ENCODE measurements around the gene PLP1. TPM values are rescaled to one million over a fixed set of nuclear protein-coding genes. Genes with fewer than 3 reads are reported as not detected.

Gene PLP1
- total RNA-seq, 1 donor from 2014 or later, result 9.6 TPM

DNA sequence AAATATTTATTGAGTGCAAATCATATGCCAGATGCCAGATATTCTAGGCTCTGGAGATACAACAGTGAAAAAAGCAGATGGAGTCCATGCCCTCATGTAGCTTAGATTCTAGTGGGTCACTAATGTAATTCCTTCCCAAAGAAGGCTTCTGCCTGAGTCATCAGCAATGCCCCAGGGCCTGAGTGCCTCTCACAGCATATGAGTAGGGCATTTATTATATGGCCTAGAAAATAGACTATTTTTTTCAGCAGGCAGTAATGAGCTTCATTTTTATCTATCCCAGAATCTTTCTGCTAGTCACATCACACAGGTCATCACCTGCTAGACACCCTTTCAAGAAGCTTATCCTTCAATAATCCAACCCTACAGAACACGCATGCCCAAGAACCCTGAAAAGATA, 43.6 kb upstream of the PLP1 start:
- no peaks in the 10 kb centered on the region for H3K36me3 Mint-ChIP-seq (ENCODE audit: low read depth, unreplicated experiment)
- no peak overlapping the region for H3K27ac Mint-ChIP-seq (ENCODE audit: unreplicated experiment)
- no peak overlapping the region for H3K4me3 Mint-ChIP-seq (ENCODE audit: unreplicated experiment)
- TF ChIP-seq, protein P1, sequence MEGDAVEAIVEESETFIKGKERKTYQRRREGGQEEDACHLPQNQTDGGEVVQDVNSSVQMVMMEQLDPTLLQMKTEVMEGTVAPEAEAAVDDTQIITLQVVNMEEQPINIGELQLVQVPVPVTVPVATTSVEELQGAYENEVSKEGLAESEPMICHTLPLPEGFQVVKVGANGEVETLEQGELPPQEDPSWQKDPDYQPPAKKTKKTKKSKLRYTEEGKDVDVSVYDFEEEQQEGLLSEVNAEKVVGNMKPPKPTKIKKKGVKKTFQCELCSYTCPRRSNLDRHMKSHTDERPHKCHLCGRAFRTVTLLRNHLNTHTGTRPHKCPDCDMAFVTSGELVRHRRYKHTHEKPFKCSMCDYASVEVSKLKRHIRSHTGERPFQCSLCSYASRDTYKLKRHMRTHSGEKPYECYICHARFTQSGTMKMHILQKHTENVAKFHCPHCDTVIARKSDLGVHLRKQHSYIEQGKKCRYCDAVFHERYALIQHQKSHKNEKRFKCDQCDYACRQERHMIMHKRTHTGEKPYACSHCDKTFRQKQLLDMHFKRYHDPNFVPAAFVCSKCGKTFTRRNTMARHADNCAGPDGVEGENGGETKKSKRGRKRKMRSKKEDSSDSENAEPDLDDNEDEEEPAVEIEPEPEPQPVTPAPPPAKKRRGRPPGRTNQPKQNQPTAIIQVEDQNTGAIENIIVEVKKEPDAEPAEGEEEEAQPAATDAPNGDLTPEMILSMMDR (IDR thresholded peaks at IDR 0.05; ENCODE audit: unreplicated experiment), result no peak
- DNase-seq (ENCODE audit: low spot score), result no peak
- peaks cover 34% of the 10 kb centered on the region for H3K4me1 Mint-ChIP-seq (ENCODE audit: unreplicated experiment)
- no peaks in the 10 kb centered on the region for H3K9me3 Mint-ChIP-seq (ENCODE audit: unreplicated experiment)
- no peaks in the 10 kb centered on the region for H3K27me3 Mint-ChIP-seq (ENCODE audit: unreplicated experiment)

DNA sequence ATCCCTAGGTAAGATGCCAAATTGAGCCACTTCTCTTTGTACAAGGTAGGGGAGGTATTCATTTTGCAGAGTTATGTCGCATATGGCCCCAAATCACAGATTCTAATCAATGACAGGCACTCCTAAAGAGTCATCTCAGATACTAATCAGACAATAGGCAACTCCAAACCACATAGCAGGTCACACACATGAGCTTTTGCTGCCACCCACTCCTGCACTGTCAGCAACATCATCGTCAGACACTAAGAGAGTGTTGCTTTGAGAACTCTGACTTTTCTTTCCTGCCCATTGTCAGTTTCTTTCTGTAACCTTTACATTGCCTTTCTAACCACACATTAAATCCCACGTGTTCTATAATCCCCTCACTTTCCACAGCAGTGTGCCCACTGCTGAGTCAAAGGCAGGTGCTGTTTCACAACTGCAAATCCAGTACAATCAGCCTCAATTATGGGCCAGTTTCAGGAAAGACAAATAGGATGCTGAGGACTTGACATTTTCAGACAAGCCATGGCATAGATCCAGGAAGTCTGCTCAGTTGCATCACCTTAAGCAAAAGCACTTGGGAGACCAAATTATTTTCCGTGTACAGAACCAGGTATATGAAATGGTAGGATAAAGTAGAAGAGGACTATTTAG, 42.4 kb upstream of the PLP1 start:
- H3K27ac Mint-ChIP-seq (ENCODE audit: unreplicated experiment), result no peak overlapping the region

GRCh38 chrX:103737696-103738095, 38.9 kb upstream of the PLP1 start:
- TF ChIP-seq, protein P1 (IDR thresholded peaks at IDR 0.05; ENCODE audit: unreplicated experiment), result no peak
- H3K4me1 Mint-ChIP-seq (ENCODE audit: unreplicated experiment), result peaks cover 4% of the 10 kb centered on the region
- H3K4me3 Mint-ChIP-seq (ENCODE audit: unreplicated experiment), result no peak overlapping the region
- H3K27me3 Mint-ChIP-seq (ENCODE audit: unreplicated experiment), result peaks cover 4% of the 10 kb centered on the region
- H3K36me3 Mint-ChIP-seq (ENCODE audit: low read depth, unreplicated experiment), result no peaks in the 10 kb centered on the region
- no peak for DNase-seq (ENCODE audit: low spot score)
- no peak overlapping the region for H3K27ac Mint-ChIP-seq (ENCODE audit: unreplicated experiment)
- no peaks in the 10 kb centered on the region for H3K9me3 Mint-ChIP-seq (ENCODE audit: unreplicated experiment)

More for the DNA sequence above, 42.4 kb upstream of the PLP1 start:
- DNase-seq (ENCODE audit: low spot score), result no peak
- Mint-ChIP-seq H3K4me3 (ENCODE audit: unreplicated experiment) (no peak overlapping the region), H3K27me3 (ENCODE audit: unreplicated experiment) (peaks cover 2% of the 10 kb centered on the region), H3K9me3 (ENCODE audit: unreplicated experiment) (no peaks in the 10 kb centered on the region), H3K4me1 (ENCODE audit: unreplicated experiment) (peaks cover 31% of the 10 kb centered on the region), H3K36me3 (ENCODE audit: low read depth, unreplicated experiment) (no peaks in the 10 kb centered on the region)
- TF ChIP-seq, protein P1 (IDR thresholded peaks at IDR 0.05; ENCODE audit: unreplicated experiment), result no peak

DNA sequence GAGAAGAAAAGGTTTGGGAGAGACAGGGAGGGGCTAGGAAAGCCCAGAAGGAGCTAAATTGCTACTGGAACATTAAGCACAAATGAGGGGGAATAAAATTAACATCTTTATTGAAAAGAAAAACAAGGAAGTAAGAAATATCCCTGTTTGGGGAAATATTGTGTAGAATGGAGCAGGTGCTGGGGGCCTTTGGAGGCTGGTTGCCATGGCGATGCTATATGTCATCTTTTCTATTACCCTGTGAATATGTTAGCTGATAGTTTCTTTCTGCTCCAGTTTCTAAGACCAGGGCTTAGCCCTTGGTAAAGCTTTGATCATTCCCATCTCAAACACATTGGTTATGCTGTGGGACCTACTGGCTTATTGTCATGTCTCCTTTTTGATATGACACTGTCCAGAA, 37.2 kb upstream of the PLP1 start:
- TF ChIP-seq, protein P1 (IDR thresholded peaks at IDR 0.05; ENCODE audit: unreplicated experiment), result no peak
- Mint-ChIP-seq H3K27me3 (ENCODE audit: unreplicated experiment) (peaks cover 6% of the 10 kb centered on the region), H3K4me3 (ENCODE audit: unreplicated experiment) (no peak overlapping the region)

DNA sequence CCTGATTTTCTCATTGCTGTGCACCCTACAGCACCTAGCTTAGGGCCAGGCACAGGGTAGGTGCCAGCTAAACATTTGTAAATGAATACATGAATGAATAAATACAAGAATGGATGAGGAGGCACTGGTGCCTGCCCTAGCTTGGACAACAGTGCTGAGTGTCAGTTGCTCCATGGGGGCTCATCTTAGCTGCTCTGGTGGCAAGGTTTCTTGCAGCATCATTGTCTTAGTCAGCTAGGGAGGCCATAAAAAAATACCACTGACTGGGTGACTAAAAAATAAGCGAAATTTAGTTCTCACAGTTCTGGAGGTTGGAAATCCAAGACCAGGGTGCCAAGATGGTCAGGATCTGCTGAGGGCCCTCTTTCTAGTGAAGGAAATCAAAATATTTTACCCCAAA, 34.8 kb upstream of the PLP1 start:
- no peak overlapping the region for H3K4me3 Mint-ChIP-seq (ENCODE audit: unreplicated experiment)
- H3K27ac Mint-ChIP-seq (ENCODE audit: unreplicated experiment), result no peak overlapping the region
- no peaks in the 10 kb centered on the region for H3K36me3 Mint-ChIP-seq (ENCODE audit: low read depth, unreplicated experiment)

More for the DNA sequence above, 37.2 kb upstream of the PLP1 start:
- no peak for DNase-seq (ENCODE audit: low spot score)
- no peaks in the 10 kb centered on the region for H3K9me3 Mint-ChIP-seq (ENCODE audit: unreplicated experiment)
- no peak overlapping the region for H3K27ac Mint-ChIP-seq (ENCODE audit: unreplicated experiment)
- H3K36me3 Mint-ChIP-seq (ENCODE audit: low read depth, unreplicated experiment), result no peaks in the 10 kb centered on the region
- H3K4me1 Mint-ChIP-seq (ENCODE audit: unreplicated experiment), result peaks cover 2% of the 10 kb centered on the region

More for the DNA sequence above, 34.8 kb upstream of the PLP1 start:
- no peaks in the 10 kb centered on the region for H3K9me3 Mint-ChIP-seq (ENCODE audit: unreplicated experiment)
- TF ChIP-seq, protein P1 (IDR thresholded peaks at IDR 0.05; ENCODE audit: unreplicated experiment), result no peak
- peaks cover 6% of the 10 kb centered on the region for H3K27me3 Mint-ChIP-seq (ENCODE audit: unreplicated experiment)
- DNase-seq (ENCODE audit: low spot score), result no peak
- H3K4me1 Mint-ChIP-seq (ENCODE audit: unreplicated experiment), result peaks cover 2% of the 10 kb centered on the region

Data from endothelial cell (in vitro differentiated cells).